ENCODE results near the gene AMMECR1.

Gene AMMECR1

GRCh38 chrX:110321081-110321480 is 3.2 kb upstream of the AMMECR1 start:
- H3K4me3 ChIP-seq (ENCODE audit: low read length): no peak overlapping the region
- TF ChIP-seq ZNF274 (IDR thresholded peaks at IDR 0.05; ENCODE audit: low read depth, low read length): no peak

DNA sequence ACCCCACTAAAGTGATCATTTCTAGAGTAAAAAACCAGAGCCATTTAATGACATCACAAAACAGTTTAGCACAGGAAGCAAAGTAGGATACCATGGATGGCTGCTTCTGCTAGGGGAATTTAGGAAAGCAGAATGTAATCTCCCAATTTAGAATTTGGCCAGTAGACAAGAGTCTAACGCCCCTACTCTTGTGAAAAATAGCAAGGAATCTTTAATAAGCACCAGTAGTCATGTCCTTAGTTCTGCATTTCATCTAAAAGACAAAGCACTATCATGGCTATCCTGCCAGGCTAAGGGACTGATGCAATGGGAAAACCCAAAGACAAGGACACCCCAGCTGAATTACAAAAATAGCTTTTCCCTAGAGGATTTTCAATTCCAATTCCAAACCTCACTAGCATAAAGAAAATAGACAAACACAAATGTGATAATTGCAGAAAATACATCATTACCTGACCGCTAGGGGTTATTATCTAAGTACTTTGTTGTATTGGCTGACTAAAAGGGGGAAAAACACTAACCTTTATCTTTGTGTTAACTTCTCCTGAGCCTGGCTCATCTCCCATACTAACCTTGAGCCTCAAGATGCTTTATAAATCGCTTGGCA is 2.6 kb upstream of the AMMECR1 start:
- no peak overlapping the region for H3K4me3 ChIP-seq (ENCODE audit: low read length)
- TF ChIP-seq ZNF274 (IDR thresholded peaks at IDR 0.05; ENCODE audit: low read depth, low read length): no peak

DNA sequence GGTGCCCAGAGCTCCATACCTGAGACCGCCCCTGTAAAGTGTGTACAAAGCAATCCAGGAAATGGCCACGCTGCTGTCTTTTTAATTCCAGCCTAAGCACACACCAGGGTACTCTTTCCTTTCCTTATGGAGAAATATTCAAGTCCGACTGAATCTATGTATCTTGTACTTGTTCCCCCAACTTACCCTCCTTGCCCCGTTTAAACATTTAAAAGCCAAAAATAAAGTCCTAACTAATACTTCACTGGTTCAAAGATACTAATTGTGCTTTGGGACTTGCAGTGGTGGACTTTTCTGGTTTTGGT is 731 bp upstream of the AMMECR1 start:
- peak overlapping the region; percentile 79 for H3K4me3 ChIP-seq (ENCODE audit: low read length)
- no peak for TF ChIP-seq ZNF274 (IDR thresholded peaks at IDR 0.05; ENCODE audit: low read depth, low read length)

GRCh38 chrX:110317061-110317819 is 645 bp downstream of the AMMECR1 start:
- TF ChIP-seq ZNF274 (IDR thresholded peaks at IDR 0.05; ENCODE audit: low read depth, low read length): no peak
- peak overlapping the region; percentile 68 for H3K4me3 ChIP-seq (ENCODE audit: low read length)

DNA sequence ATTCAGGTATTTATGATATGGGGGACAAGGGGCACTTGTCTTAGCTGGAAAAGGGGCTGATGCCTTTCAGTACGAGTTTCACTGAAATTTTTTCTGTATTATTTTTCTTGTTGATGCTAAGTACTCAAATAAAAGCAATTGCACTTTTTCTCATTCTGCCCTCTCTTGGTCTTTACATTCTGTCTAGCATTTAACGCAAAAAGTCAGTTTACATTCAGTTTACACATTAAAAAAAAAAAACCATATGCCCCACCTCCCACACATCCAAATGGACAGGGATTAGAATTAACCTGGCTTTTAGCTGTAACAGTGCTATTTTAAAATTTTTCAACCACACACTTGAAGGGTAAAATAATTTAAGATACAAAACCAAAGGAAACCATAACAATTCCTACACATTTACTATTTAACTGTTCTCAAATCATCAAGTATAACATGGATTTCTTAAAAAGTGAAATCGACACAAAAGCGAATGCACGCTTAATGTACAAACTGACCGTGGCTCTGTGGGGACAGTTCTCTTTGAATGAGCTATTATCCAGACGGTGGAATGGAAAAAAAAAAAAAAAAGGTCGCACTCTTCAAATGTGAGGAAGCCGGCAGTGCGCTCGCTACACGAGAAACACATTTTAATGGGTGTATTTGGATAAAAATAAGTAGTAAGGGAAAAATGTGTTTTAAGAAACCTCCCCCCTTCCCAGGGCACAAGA is 1.4 kb downstream of the AMMECR1 start:
- no peak for TF ChIP-seq ZNF274 (IDR thresholded peaks at IDR 0.05; ENCODE audit: low read depth, low read length)
- peak overlapping the region; percentile 68 for H3K4me3 ChIP-seq (ENCODE audit: low read length)

- H3K4me3 ChIP-seq (ENCODE audit: low read length): peak overlapping the region; percentile 36; the same call in 1 of the 2 replicates
- no peak for TF ChIP-seq ZNF274 (IDR thresholded peaks at IDR 0.05; ENCODE audit: low read depth, low read length)
These were observed 2.3 kb downstream of the AMMECR1 start for GRCh38 chrX:110315551-110315950.

DNA sequence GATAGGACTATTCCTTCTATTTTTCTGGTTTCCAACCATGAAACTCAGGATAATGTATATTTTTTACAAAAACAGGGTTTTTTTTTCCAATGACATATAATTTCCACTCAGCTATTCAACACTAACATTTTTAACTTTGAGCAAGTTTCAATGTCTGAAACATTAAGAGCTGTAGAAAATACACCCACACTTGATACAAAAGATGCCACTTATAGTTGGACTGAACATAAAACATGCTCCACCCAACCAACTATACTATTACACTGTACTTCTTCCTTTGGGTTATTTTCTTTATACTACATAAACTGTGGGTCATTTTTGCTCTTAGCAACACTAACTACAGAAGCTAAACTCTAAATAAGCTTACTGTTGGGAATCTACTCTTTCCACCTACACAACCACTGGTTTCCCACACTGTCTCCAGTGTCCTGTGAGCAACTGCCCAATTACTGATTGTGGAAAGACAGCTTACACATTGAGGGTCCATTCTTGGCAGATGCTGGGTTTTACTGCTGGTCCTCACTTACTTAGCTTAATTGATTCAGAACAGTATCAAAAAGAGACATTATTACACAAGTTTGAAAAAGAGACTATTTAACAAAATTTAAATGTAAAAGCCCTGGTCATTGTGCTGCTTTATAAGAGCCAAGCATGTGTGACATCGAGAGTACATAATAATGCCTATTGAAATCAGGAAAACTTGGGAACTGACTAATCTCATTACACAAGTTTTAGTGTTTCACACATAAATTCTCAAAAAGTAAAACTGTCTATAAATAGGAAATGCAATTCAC is 6.3 kb downstream of the AMMECR1 start:
- no peak overlapping the region for H3K4me3 ChIP-seq (ENCODE audit: low read length)
- no peak for TF ChIP-seq ZNF274 (IDR thresholded peaks at IDR 0.05; ENCODE audit: low read depth, low read length)

DNA sequence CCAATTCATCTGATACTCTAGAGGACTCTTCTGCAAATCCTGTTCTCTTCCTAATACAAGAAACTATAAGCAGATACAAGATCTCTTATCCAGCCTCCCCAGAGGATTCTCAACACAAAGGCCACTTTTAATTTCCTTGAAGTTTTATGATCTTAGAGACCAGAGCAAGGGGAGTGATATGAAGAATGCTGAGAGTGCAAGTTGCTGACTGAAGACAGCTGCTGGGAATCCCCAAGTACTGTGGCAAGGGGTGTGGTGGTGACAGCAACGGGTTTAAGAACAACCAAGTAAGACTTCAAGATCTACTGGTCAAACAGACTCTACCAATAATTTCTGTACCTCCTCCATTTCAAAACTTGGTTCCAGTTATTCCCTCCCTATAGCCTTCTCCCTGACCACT is 7.0 kb downstream of the AMMECR1 start:
- TF ChIP-seq ZNF274 (IDR thresholded peaks at IDR 0.05; ENCODE audit: low read depth, low read length): no peak

DNA sequence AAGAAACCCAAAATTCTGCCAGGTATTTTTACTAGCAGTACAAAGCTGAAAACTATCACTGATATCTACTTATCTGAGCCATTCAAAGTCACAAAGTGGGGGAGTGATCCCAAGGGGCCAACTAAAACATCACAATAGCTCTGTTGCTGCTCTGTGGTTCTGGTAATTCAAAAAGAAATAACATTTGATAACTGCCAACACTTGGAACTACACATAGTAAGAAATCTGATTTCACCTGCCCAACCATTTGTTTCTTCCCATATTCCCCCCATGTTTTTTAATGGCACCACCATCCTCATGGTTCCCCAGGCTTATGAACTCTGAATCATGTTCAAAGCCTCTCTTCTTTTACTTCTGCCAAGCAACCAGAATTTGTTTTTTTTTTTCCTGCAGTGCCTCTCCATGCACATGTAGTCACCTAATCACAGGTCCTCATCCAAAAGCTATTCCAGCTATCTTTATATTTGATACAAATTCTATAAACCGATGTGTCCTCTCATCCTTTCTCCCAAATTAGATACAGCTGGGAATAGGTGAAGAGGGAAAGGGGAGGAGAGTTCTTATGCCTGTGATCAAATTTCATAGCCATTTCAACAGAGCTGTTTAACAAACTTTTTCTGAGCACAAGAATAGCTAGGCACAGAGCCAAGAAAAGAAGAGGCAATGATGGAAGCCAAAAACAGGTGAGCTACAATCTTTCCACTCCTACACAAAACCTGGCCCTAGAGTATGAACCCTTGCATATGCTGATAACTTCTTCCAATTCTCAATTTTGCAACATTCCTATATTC is 7.7 kb downstream of the AMMECR1 start:
- no peak for TF ChIP-seq ZNF274 (IDR thresholded peaks at IDR 0.05; ENCODE audit: low read depth, low read length)
- H3K4me3 ChIP-seq (ENCODE audit: low read length): no peak overlapping the region

More for the DNA sequence above, 7.0 kb downstream of the AMMECR1 start:
- no peak overlapping the region for H3K4me3 ChIP-seq (ENCODE audit: low read length)

- TF ChIP-seq ZNF274 (IDR thresholded peaks at IDR 0.05; ENCODE audit: low read depth, low read length): no peak
- no peak overlapping the region for H3K4me3 ChIP-seq (ENCODE audit: low read length)
These were observed 9.7 kb downstream of the AMMECR1 start for GRCh38 chrX:110308220-110308619.

DNA sequence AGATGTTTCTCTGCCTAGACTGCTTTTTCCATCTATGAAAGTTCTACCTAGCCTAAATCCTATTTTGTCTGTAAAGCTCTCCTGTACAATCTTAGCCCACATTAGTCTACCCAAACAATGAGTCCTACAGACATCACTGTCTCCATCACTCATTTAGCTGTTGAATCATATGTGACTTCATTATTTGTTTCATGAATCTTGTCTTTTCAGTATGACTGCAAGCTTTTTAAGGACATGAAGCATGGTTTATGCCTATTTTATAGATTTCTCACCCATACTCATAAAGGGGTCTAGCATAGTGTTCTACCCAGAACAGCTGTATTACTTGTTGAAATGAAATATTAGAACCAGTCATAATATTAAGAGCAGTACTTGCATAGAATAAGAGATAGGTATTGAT is 13.0 kb downstream of the AMMECR1 start:
- no peak for TF ChIP-seq ZNF274 (IDR thresholded peaks at IDR 0.05; ENCODE audit: low read depth, low read length)
- no peak overlapping the region for H3K4me3 ChIP-seq (ENCODE audit: low read length)

DNA sequence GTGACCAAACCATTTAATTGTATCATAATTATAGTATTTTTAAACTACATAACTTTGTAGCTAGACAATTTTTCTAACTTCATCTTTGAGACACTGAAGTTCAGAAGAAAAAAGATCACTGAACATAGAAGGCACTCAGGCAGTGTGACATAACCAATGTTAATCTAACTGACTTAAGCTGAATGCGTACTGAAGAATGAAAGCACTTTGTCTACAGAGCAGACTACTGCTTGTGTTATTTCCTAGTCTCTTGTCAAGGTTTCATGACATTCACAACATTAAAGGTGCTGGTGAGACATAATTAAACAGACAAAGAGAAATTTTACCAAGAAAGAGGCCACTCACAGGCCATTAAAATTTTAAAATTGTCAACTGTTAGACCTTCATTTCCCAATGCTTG is 13.5 kb downstream of the AMMECR1 start:
- no peak overlapping the region for H3K4me3 ChIP-seq (ENCODE audit: low read length)
- no peak for TF ChIP-seq ZNF274 (IDR thresholded peaks at IDR 0.05; ENCODE audit: low read depth, low read length)

GRCh38 chrX:110302975-110303374 is 14.9 kb downstream of the AMMECR1 start:
- H3K4me3 ChIP-seq (ENCODE audit: low read length): no peak overlapping the region
- no peak for TF ChIP-seq ZNF274 (IDR thresholded peaks at IDR 0.05; ENCODE audit: low read depth, low read length)

GRCh38 chrX:110301194-110301593 is 16.7 kb downstream of the AMMECR1 start:
- TF ChIP-seq ZNF274 (IDR thresholded peaks at IDR 0.05; ENCODE audit: low read depth, low read length): no peak
- no peak overlapping the region for H3K4me3 ChIP-seq (ENCODE audit: low read length)
